ENCODE results near the gene ADGRG6.

ADGRG6 gene

GRCh38 chr6:142301651-142302391 lies at the start of gene ADGRG6:
TSS of gene ADGRG6 (plus strand) at chr6:142302007. CDS start at chr6:142302330, 323 bp downstream.
- Mint-ChIP-seq H3K27ac (no peak within 1 kb of the TSS), H3K27me3 (peaks cover 31% of the 10 kb centered on the region), H3K4me3 (peak within 1 kb of the TSS; percentile 79), H3K4me1 (peaks cover 13% of the 10 kb centered on the region), H3K9me3 (no peaks in the 10 kb centered on the region), H3K36me3 (no peaks in the 10 kb centered on the region)
- peak; percentile 77 for ATAC-seq

DNA sequence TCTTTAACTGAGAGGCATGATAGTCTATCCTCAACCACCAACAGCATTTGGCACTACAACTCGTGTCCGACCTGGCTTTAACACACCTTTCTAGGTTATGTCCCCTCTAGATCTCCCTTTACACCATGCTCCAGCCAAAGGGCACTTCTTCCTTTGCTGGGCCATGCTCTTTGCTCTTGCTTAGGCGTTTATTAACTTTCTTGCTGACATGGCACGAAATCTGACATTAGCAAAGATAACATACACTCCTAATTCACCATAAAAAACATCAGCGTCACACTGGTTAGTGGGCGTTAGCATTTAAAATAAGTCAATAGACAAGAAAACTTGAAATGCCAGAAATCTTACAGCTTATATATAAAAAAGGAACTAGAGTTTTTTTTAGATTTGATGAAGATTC lies 47.3 kb upstream of the ADGRG6 start:
- Mint-ChIP-seq H3K36me3 (no peaks in the 10 kb centered on the region), H3K27ac (no peak overlapping the region), H3K4me3 (no peak overlapping the region), H3K27me3 (peaks cover 22% of the 10 kb centered on the region), H3K4me1 (no peaks in the 10 kb centered on the region), H3K9me3 (no peaks in the 10 kb centered on the region)
- ATAC-seq: no peak

- Mint-ChIP-seq H3K27ac (no peak overlapping the region), H3K4me1 (no peaks in the 10 kb centered on the region)
These were observed 46.0 kb upstream of the ADGRG6 start for GRCh38 chr6:142255785-142256184.

GRCh38 chr6:142258305-142258704 lies 43.5 kb upstream of the ADGRG6 start:
- no peak for ATAC-seq
- H3K4me3 Mint-ChIP-seq: no peak overlapping the region
- no peaks in the 10 kb centered on the region for H3K4me1 Mint-ChIP-seq
- H3K27me3 Mint-ChIP-seq: peaks cover 7% of the 10 kb centered on the region
- H3K9me3 Mint-ChIP-seq: peaks cover 3% of the 10 kb centered on the region
- H3K27ac Mint-ChIP-seq: no peak overlapping the region
- no peaks in the 10 kb centered on the region for H3K36me3 Mint-ChIP-seq

More at GRCh38 chr6:142255785-142256184, 46.0 kb upstream of the ADGRG6 start:
- H3K27me3 Mint-ChIP-seq: peaks cover 27% of the 10 kb centered on the region
- H3K9me3 Mint-ChIP-seq: peaks cover 2% of the 10 kb centered on the region
- H3K36me3 Mint-ChIP-seq: no peaks in the 10 kb centered on the region
- no peak overlapping the region for H3K4me3 Mint-ChIP-seq
- no peak for ATAC-seq

- Mint-ChIP-seq H3K27ac (no peak overlapping the region), H3K9me3 (peaks cover 3% of the 10 kb centered on the region), H3K27me3 (peaks cover 7% of the 10 kb centered on the region), H3K4me1 (no peaks in the 10 kb centered on the region), H3K36me3 (no peaks in the 10 kb centered on the region), H3K4me3 (no peak overlapping the region)
- no peak for ATAC-seq
These were observed 43.0 kb upstream of the ADGRG6 start for GRCh38 chr6:142258757-142259156.

- H3K36me3 Mint-ChIP-seq: no peaks in the 10 kb centered on the region
- H3K27me3 Mint-ChIP-seq: peaks cover 7% of the 10 kb centered on the region
- H3K4me1 Mint-ChIP-seq: no peaks in the 10 kb centered on the region
- no peak overlapping the region for H3K27ac Mint-ChIP-seq
- peaks cover 3% of the 10 kb centered on the region for H3K9me3 Mint-ChIP-seq
- no peak for ATAC-seq
- no peak overlapping the region for H3K4me3 Mint-ChIP-seq
These were observed 41.1 kb upstream of the ADGRG6 start for GRCh38 chr6:142260748-142261147.

GRCh38 chr6:142262231-142262630 lies 39.6 kb upstream of the ADGRG6 start:
- Mint-ChIP-seq H3K27ac (no peak overlapping the region), H3K4me3 (no peak overlapping the region), H3K4me1 (no peaks in the 10 kb centered on the region), H3K9me3 (peaks cover 3% of the 10 kb centered on the region), H3K36me3 (no peaks in the 10 kb centered on the region), H3K27me3 (peaks cover 7% of the 10 kb centered on the region)
- ATAC-seq: no peak

- H3K27me3 Mint-ChIP-seq: no peaks in the 10 kb centered on the region
- H3K4me1 Mint-ChIP-seq: no peaks in the 10 kb centered on the region
- no peak overlapping the region for H3K4me3 Mint-ChIP-seq
These were observed 36.3 kb upstream of the ADGRG6 start for GRCh38 chr6:142265476-142265875.

GRCh38 chr6:142266060-142266459 lies 35.7 kb upstream of the ADGRG6 start:
- no peaks in the 10 kb centered on the region for H3K27me3 Mint-ChIP-seq
- no peaks in the 10 kb centered on the region for H3K4me1 Mint-ChIP-seq
- H3K36me3 Mint-ChIP-seq: no peaks in the 10 kb centered on the region
- no peak for ATAC-seq
- no peak overlapping the region for H3K4me3 Mint-ChIP-seq
- H3K27ac Mint-ChIP-seq: no peak overlapping the region
- H3K9me3 Mint-ChIP-seq: no peaks in the 10 kb centered on the region

More at GRCh38 chr6:142265476-142265875, 36.3 kb upstream of the ADGRG6 start:
- Mint-ChIP-seq H3K9me3 (peaks cover 3% of the 10 kb centered on the region), H3K36me3 (no peaks in the 10 kb centered on the region), H3K27ac (no peak overlapping the region)
- ATAC-seq: no peak

DNA sequence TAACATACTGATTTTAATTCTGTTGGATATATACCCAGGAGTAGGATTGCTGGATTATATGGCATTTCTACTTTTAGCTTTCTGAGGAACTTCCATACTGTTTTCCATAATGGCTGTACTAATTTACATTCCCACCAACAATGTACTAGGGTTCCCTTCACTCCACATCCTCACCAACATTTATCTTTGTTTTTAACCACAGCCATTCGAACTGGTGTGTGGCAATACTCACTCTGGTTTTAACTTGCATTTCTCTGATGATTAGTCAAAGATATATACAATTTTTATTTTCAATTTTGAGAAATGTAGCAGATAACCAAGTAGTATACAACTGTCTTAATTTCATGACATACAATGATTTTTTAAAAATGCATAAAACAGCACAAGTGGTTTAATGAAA lies 30.3 kb upstream of the ADGRG6 start:
- Mint-ChIP-seq H3K9me3 (no peaks in the 10 kb centered on the region), H3K27me3 (peaks cover 9% of the 10 kb centered on the region), H3K4me3 (no peak overlapping the region), H3K36me3 (no peaks in the 10 kb centered on the region), H3K27ac (no peak overlapping the region), H3K4me1 (no peaks in the 10 kb centered on the region)
- no peak for ATAC-seq

- no peak for ATAC-seq
- H3K4me1 Mint-ChIP-seq: no peaks in the 10 kb centered on the region
- peaks cover 9% of the 10 kb centered on the region for H3K27me3 Mint-ChIP-seq
- H3K4me3 Mint-ChIP-seq: no peak overlapping the region
- H3K27ac Mint-ChIP-seq: no peak overlapping the region
- peaks cover 2% of the 10 kb centered on the region for H3K9me3 Mint-ChIP-seq
- H3K36me3 Mint-ChIP-seq: no peaks in the 10 kb centered on the region
These were observed 27.2 kb upstream of the ADGRG6 start for GRCh38 chr6:142274656-142275055.

DNA sequence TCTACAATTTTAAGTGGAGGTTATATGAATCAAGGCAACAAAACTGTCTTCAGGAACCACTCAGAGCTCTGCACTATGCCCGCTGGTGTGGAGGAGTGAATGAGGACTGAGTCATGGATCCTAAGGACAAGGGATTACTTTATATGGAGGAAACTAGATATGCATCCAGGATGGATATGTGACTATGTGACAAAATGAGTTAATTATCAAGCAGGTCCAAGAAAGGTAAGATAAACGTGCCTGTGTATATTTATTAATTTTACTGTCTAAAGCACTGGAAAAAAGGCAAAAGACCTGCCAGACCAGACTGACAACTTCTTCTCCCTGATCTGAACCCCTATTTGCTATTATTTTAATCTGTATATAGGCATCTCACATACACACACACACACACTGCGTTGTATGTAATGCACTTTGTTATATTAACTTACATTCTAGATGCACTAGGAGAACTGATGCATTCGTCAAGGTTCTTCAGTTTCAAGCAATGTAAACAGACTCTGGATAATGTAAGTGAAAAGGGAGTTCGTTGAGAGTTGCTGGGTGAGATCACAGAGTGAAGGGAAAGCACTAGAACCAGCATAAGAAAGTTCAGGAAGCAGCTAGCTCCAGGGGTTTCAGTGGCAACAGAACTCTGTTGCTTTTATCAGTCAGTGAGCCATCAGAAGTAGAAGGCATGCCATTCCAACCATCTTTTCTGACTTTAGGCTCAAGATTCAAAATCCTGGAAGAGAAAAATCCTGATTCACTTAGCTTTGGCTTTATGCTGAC lies 26.4 kb upstream of the ADGRG6 start:
- Mint-ChIP-seq H3K4me1 (no peaks in the 10 kb centered on the region), H3K27ac (no peak overlapping the region), H3K36me3 (no peaks in the 10 kb centered on the region), H3K27me3 (peaks cover 9% of the 10 kb centered on the region), H3K9me3 (peaks cover 2% of the 10 kb centered on the region), H3K4me3 (no peak overlapping the region)
- ATAC-seq: no peak

- no peaks in the 10 kb centered on the region for H3K36me3 Mint-ChIP-seq
- H3K4me3 Mint-ChIP-seq: no peak overlapping the region
- H3K4me1 Mint-ChIP-seq: no peaks in the 10 kb centered on the region
- no peak overlapping the region for H3K27ac Mint-ChIP-seq
- peaks cover 9% of the 10 kb centered on the region for H3K27me3 Mint-ChIP-seq
- H3K9me3 Mint-ChIP-seq: peaks cover 2% of the 10 kb centered on the region
- ATAC-seq: no peak
These were observed 25.6 kb upstream of the ADGRG6 start for GRCh38 chr6:142276256-142276655.

DNA sequence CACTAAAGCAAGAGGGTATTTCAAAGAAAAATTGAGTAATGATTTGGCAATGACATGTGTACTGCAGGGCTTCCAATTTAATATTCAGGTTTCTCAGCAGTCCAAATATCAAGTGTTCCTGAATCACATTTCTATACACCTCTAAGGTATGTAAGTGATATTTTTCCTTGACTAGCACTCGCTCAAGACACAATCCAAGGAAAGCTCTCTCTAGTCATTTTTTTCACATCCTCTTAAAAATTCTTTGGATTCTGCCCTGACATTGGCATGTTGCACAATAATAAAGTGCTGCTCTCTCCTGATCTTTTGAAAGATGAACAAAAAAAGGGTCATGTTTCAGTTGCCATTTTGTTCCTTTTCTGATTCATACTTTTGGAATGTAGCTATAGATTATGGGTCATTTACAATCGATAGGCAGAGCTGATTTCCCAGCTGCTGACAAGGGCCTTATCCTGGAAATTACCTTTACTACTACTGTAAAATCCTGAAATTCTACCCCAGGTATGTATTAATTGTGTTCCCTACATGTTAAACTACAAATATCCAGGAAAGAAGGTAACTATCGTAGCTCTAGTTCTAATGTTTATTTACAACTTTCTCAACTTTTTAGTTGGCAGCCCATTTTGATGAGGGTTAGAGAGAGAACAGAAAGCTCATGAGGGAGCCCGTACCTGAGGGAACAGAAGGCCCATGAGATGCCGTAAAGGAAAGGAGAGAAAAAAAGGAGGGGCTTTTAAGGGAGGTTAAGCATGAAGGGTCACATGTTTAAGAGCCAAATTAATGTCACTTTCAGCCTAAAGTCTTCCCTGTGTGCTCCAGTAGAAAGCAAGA lies 22.2 kb upstream of the ADGRG6 start:
- no peaks in the 10 kb centered on the region for H3K4me1 Mint-ChIP-seq
- no peaks in the 10 kb centered on the region for H3K27me3 Mint-ChIP-seq
- no peak for ATAC-seq
- peaks cover 7% of the 10 kb centered on the region for H3K9me3 Mint-ChIP-seq
- H3K36me3 Mint-ChIP-seq: no peaks in the 10 kb centered on the region
- no peak overlapping the region for H3K27ac Mint-ChIP-seq
- H3K4me3 Mint-ChIP-seq: no peak overlapping the region

DNA sequence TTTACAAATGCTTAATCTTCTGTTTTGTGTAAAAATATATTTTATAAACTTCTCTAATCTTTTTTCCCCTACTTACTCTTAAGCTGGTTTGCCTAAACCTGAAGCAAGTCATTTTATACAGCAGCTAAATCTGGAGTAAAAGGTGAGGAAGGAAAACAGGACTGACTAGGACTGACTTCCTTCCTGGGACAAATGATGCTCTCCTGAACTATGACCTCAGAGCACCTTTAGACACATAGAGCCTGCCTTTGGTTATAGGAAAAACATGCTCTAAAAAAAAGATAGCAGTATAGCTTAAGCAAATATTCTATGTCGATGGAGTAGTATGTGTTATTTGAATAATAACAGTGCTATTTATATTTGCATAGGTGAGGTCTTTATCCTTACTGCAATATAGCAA lies 21.5 kb upstream of the ADGRG6 start:
- H3K27me3 Mint-ChIP-seq: no peaks in the 10 kb centered on the region
- H3K4me1 Mint-ChIP-seq: no peaks in the 10 kb centered on the region
- peaks cover 7% of the 10 kb centered on the region for H3K9me3 Mint-ChIP-seq
- no peak overlapping the region for H3K27ac Mint-ChIP-seq
- ATAC-seq: no peak
- H3K36me3 Mint-ChIP-seq: no peaks in the 10 kb centered on the region
- no peak overlapping the region for H3K4me3 Mint-ChIP-seq
